ENCODE measurements around the gene PLP2.

DNA sequence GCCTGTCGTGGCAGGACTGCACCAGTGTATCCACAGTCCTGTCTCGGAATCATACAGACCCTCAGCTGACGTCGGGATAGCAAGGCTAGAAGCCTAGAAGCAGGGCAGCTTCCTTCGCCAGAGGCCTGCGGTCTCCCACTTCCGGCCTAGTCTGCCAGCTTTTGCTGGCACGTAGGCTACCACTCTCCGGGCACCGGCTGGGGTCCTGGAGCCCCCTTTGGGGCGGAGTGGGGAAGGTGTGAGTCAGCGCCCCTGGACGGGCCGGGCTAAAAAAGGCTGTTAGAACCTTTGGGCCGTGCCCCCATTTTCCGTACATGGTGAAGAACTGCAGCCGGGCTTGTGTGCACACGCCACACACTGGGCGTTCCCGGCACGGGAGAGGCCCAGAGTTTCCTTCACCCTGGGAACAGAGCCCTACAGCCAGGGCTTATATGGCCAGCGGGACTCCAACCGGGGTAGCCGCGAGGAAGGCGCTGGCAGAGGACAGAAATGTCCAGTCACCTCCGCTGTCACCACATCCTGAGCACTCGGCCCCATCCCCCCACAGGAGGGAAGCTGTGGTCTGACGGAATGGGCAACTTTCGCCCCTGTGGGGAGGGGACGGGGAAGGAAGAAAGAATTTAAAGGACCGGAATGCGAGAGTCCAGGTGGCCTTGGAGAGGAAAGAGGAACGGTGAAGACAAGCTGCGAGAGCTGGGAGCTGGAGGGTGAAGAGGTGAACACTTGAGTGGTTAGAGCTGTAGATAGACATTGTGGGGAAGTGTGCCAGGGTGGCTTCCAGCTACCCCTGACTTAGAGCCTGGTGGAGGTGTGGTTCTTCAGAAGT is 4.6 kb upstream of the PLP2 start:
- TF ChIP-seq, protein P1, sequence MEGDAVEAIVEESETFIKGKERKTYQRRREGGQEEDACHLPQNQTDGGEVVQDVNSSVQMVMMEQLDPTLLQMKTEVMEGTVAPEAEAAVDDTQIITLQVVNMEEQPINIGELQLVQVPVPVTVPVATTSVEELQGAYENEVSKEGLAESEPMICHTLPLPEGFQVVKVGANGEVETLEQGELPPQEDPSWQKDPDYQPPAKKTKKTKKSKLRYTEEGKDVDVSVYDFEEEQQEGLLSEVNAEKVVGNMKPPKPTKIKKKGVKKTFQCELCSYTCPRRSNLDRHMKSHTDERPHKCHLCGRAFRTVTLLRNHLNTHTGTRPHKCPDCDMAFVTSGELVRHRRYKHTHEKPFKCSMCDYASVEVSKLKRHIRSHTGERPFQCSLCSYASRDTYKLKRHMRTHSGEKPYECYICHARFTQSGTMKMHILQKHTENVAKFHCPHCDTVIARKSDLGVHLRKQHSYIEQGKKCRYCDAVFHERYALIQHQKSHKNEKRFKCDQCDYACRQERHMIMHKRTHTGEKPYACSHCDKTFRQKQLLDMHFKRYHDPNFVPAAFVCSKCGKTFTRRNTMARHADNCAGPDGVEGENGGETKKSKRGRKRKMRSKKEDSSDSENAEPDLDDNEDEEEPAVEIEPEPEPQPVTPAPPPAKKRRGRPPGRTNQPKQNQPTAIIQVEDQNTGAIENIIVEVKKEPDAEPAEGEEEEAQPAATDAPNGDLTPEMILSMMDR (conservative IDR thresholded peaks at IDR 0.05; ENCODE audit: low read depth, low read length) = no peak
- TF ChIP-seq RAD21 (IDR thresholded peaks at IDR 0.05; ENCODE audit: low read length) (no peak), FOS (IDR thresholded peaks at IDR 0.05; ENCODE audit: low read depth, low read length) (no peak), POLR2A (IDR thresholded peaks at IDR 0.05; ENCODE audit: low read depth, low read length) (peak; percentile 40), USF2 (IDR thresholded peaks at IDR 0.05; ENCODE audit: low read depth, low read length) (no peak), RCOR1 (IDR thresholded peaks at IDR 0.05; ENCODE audit: insufficient replicate concordance, low read length) (no peak), CHD1 (IDR thresholded peaks at IDR 0.05; ENCODE audit: low read depth, low read length) (no peak), MAFK (IDR thresholded peaks at IDR 0.05; ENCODE audit: low read depth, low read length) (no peak), SMC3 (IDR thresholded peaks at IDR 0.05; ENCODE audit: low read depth, low read length) (no peak), MXI1 (IDR thresholded peaks at IDR 0.05; ENCODE audit: borderline replicate concordance, low read depth, low read length) (no peak), CEBPB (IDR thresholded peaks at IDR 0.05; ENCODE audit: low read depth, low read length) (no peak), RFX5 (IDR thresholded peaks at IDR 0.05; ENCODE audit: low read depth, low read length) (no peak)

All from IMR-90 (cell line).